Measurements from ENCODE around the gene NPC1L1.

The NPC1L1 gene

GRCh38 chr7:44531421-44532380, 9.4 kb downstream of the NPC1L1 start:
- Histone ChIP-seq H3K4me1 (ENCODE audit: insufficient read depth, low read length) (no peaks in the 10 kb centered on the region), H3K9ac (ENCODE audit: low read length) (no peak overlapping the region), H3K9me3 (ENCODE audit: low read length) (peaks cover 5% of the 10 kb centered on the region), H3K27ac (ENCODE audit: low read depth, low read length) (no peak overlapping the region), H3K36me3 (ENCODE audit: insufficient read depth, low read length) (no peaks in the 10 kb centered on the region), H3K27me3 (ENCODE audit: control insufficient read depth in 1 of 2, insufficient read depth in 2 of 2, low read length in 2 of 2) (no peaks in the 10 kb centered on the region), H3K4me3 (ENCODE audit: low read depth in 1 of 2, low read length in 2 of 2) (no peak overlapping the region)

- H3K4me3 ChIP-seq (ENCODE audit: low read depth in 1 of 2, low read length in 2 of 2) = no peak overlapping the region
- H3K36me3 ChIP-seq (ENCODE audit: insufficient read depth, low read length) = no peaks in the 10 kb centered on the region
- peaks cover 5% of the 10 kb centered on the region for H3K9me3 ChIP-seq (ENCODE audit: low read length)
- no peaks in the 10 kb centered on the region for H3K27me3 ChIP-seq (ENCODE audit: control insufficient read depth in 1 of 2, insufficient read depth in 2 of 2, low read length in 2 of 2)
- no peaks in the 10 kb centered on the region for H3K4me1 ChIP-seq (ENCODE audit: insufficient read depth, low read length)
- no peak overlapping the region for H3K9ac ChIP-seq (ENCODE audit: low read length)
- no peak overlapping the region for H3K27ac ChIP-seq (ENCODE audit: low read depth, low read length)
These were observed 10.1 kb downstream of the NPC1L1 start for GRCh38 chr7:44530990-44531389.

- H3K27ac ChIP-seq (ENCODE audit: low read depth, low read length) = no peak overlapping the region
- H3K9me3 ChIP-seq (ENCODE audit: low read length) = peaks cover 5% of the 10 kb centered on the region
- no peaks in the 10 kb centered on the region for H3K36me3 ChIP-seq (ENCODE audit: insufficient read depth, low read length)
- no peaks in the 10 kb centered on the region for H3K4me1 ChIP-seq (ENCODE audit: insufficient read depth, low read length)
- no peak overlapping the region for H3K9ac ChIP-seq (ENCODE audit: low read length)
- no peaks in the 10 kb centered on the region for H3K27me3 ChIP-seq (ENCODE audit: control insufficient read depth in 1 of 2, insufficient read depth in 2 of 2, low read length in 2 of 2)
- H3K4me3 ChIP-seq (ENCODE audit: low read depth in 1 of 2, low read length in 2 of 2) = no peak overlapping the region
These were observed 16.2 kb downstream of the NPC1L1 start for GRCh38 chr7:44524811-44525388.

GRCh38 chr7:44522315-44522714, 18.8 kb downstream of the NPC1L1 start:
- H3K4me3 ChIP-seq (ENCODE audit: low read depth in 1 of 2, low read length in 2 of 2) = no peak overlapping the region
- H3K4me1 ChIP-seq (ENCODE audit: insufficient read depth, low read length) = no peaks in the 10 kb centered on the region

GRCh38 chr7:44521347-44522095, 19.6 kb downstream of the NPC1L1 start:
- Histone ChIP-seq H3K36me3 (ENCODE audit: insufficient read depth, low read length) (no peaks in the 10 kb centered on the region), H3K27ac (ENCODE audit: low read depth, low read length) (no peak overlapping the region), H3K4me1 (ENCODE audit: insufficient read depth, low read length) (no peaks in the 10 kb centered on the region), H3K4me3 (ENCODE audit: low read depth in 1 of 2, low read length in 2 of 2) (no peak overlapping the region), H3K9me3 (ENCODE audit: low read length) (no peaks in the 10 kb centered on the region), H3K27me3 (ENCODE audit: control insufficient read depth in 1 of 2, insufficient read depth in 2 of 2, low read length in 2 of 2) (no peaks in the 10 kb centered on the region), H3K9ac (ENCODE audit: low read length) (no peak overlapping the region)

More at GRCh38 chr7:44522315-44522714, 18.8 kb downstream of the NPC1L1 start:
- Histone ChIP-seq H3K27ac (ENCODE audit: low read depth, low read length) (no peak overlapping the region), H3K9me3 (ENCODE audit: low read length) (no peaks in the 10 kb centered on the region), H3K36me3 (ENCODE audit: insufficient read depth, low read length) (no peaks in the 10 kb centered on the region), H3K9ac (ENCODE audit: low read length) (no peak overlapping the region), H3K27me3 (ENCODE audit: control insufficient read depth in 1 of 2, insufficient read depth in 2 of 2, low read length in 2 of 2) (no peaks in the 10 kb centered on the region)

GRCh38 chr7:44520574-44520973, 20.6 kb downstream of the NPC1L1 start:
- no peak overlapping the region for H3K4me3 ChIP-seq (ENCODE audit: low read depth in 1 of 2, low read length in 2 of 2)

GRCh38 chr7:44519546-44519945, 21.6 kb downstream of the NPC1L1 start:
- H3K4me1 ChIP-seq (ENCODE audit: insufficient read depth, low read length) = no peaks in the 10 kb centered on the region
- H3K27me3 ChIP-seq (ENCODE audit: control insufficient read depth in 1 of 2, insufficient read depth in 2 of 2, low read length in 2 of 2) = no peaks in the 10 kb centered on the region
- no peak overlapping the region for H3K9ac ChIP-seq (ENCODE audit: low read length)
- no peaks in the 10 kb centered on the region for H3K9me3 ChIP-seq (ENCODE audit: low read length)
- no peak overlapping the region for H3K27ac ChIP-seq (ENCODE audit: low read depth, low read length)
- H3K36me3 ChIP-seq (ENCODE audit: insufficient read depth, low read length) = no peaks in the 10 kb centered on the region
- H3K4me3 ChIP-seq (ENCODE audit: low read depth in 1 of 2, low read length in 2 of 2) = no peak overlapping the region

More at GRCh38 chr7:44520574-44520973, 20.6 kb downstream of the NPC1L1 start:
- no peak overlapping the region for H3K27ac ChIP-seq (ENCODE audit: low read depth, low read length)
- no peaks in the 10 kb centered on the region for H3K4me1 ChIP-seq (ENCODE audit: insufficient read depth, low read length)
- no peaks in the 10 kb centered on the region for H3K36me3 ChIP-seq (ENCODE audit: insufficient read depth, low read length)
- no peaks in the 10 kb centered on the region for H3K27me3 ChIP-seq (ENCODE audit: control insufficient read depth in 1 of 2, insufficient read depth in 2 of 2, low read length in 2 of 2)
- H3K9ac ChIP-seq (ENCODE audit: low read length) = no peak overlapping the region
- no peaks in the 10 kb centered on the region for H3K9me3 ChIP-seq (ENCODE audit: low read length)

- Histone ChIP-seq H3K27me3 (ENCODE audit: control insufficient read depth in 1 of 2, insufficient read depth in 2 of 2, low read length in 2 of 2) (no peaks in the 10 kb centered on the region), H3K9me3 (ENCODE audit: low read length) (no peaks in the 10 kb centered on the region), H3K36me3 (ENCODE audit: insufficient read depth, low read length) (no peaks in the 10 kb centered on the region), H3K4me3 (ENCODE audit: low read depth in 1 of 2, low read length in 2 of 2) (no peak overlapping the region), H3K4me1 (ENCODE audit: insufficient read depth, low read length) (no peaks in the 10 kb centered on the region), H3K27ac (ENCODE audit: low read depth, low read length) (no peak overlapping the region), H3K9ac (ENCODE audit: low read length) (no peak overlapping the region)
These were observed 22.4 kb downstream of the NPC1L1 start for GRCh38 chr7:44518761-44519160.

GRCh38 chr7:44517175-44517574, 24.0 kb downstream of the NPC1L1 start:
- no peaks in the 10 kb centered on the region for H3K36me3 ChIP-seq (ENCODE audit: insufficient read depth, low read length)
- no peaks in the 10 kb centered on the region for H3K27me3 ChIP-seq (ENCODE audit: control insufficient read depth in 1 of 2, insufficient read depth in 2 of 2, low read length in 2 of 2)
- no peaks in the 10 kb centered on the region for H3K4me1 ChIP-seq (ENCODE audit: insufficient read depth, low read length)
- H3K9me3 ChIP-seq (ENCODE audit: low read length) = no peaks in the 10 kb centered on the region
- H3K9ac ChIP-seq (ENCODE audit: low read length) = no peak overlapping the region
- H3K4me3 ChIP-seq (ENCODE audit: low read depth in 1 of 2, low read length in 2 of 2) = no peak overlapping the region
- no peak overlapping the region for H3K27ac ChIP-seq (ENCODE audit: low read depth, low read length)

GRCh38 chr7:44515590-44516268, 25.4 kb downstream of the NPC1L1 start:
- H3K9me3 ChIP-seq (ENCODE audit: low read length) = no peaks in the 10 kb centered on the region
- H3K27me3 ChIP-seq (ENCODE audit: control insufficient read depth in 1 of 2, insufficient read depth in 2 of 2, low read length in 2 of 2) = no peaks in the 10 kb centered on the region
- no peaks in the 10 kb centered on the region for H3K36me3 ChIP-seq (ENCODE audit: insufficient read depth, low read length)
- H3K27ac ChIP-seq (ENCODE audit: low read depth, low read length) = no peak overlapping the region
- no peak overlapping the region for H3K9ac ChIP-seq (ENCODE audit: low read length)
- no peak overlapping the region for H3K4me3 ChIP-seq (ENCODE audit: low read depth in 1 of 2, low read length in 2 of 2)
- H3K4me1 ChIP-seq (ENCODE audit: insufficient read depth, low read length) = no peaks in the 10 kb centered on the region

- no peaks in the 10 kb centered on the region for H3K36me3 ChIP-seq (ENCODE audit: insufficient read depth, low read length)
- H3K27me3 ChIP-seq (ENCODE audit: control insufficient read depth in 1 of 2, insufficient read depth in 2 of 2, low read length in 2 of 2) = no peaks in the 10 kb centered on the region
- no peak overlapping the region for H3K27ac ChIP-seq (ENCODE audit: low read depth, low read length)
- no peaks in the 10 kb centered on the region for H3K9me3 ChIP-seq (ENCODE audit: low read length)
- H3K4me1 ChIP-seq (ENCODE audit: insufficient read depth, low read length) = no peaks in the 10 kb centered on the region
- H3K4me3 ChIP-seq (ENCODE audit: low read depth in 1 of 2, low read length in 2 of 2) = no peak overlapping the region
- no peak overlapping the region for H3K9ac ChIP-seq (ENCODE audit: low read length)
These were observed 28.4 kb downstream of the NPC1L1 start for GRCh38 chr7:44512736-44513135.
